Measurements from ENCODE around the gene RNF40.

The RNF40 gene

DNA sequence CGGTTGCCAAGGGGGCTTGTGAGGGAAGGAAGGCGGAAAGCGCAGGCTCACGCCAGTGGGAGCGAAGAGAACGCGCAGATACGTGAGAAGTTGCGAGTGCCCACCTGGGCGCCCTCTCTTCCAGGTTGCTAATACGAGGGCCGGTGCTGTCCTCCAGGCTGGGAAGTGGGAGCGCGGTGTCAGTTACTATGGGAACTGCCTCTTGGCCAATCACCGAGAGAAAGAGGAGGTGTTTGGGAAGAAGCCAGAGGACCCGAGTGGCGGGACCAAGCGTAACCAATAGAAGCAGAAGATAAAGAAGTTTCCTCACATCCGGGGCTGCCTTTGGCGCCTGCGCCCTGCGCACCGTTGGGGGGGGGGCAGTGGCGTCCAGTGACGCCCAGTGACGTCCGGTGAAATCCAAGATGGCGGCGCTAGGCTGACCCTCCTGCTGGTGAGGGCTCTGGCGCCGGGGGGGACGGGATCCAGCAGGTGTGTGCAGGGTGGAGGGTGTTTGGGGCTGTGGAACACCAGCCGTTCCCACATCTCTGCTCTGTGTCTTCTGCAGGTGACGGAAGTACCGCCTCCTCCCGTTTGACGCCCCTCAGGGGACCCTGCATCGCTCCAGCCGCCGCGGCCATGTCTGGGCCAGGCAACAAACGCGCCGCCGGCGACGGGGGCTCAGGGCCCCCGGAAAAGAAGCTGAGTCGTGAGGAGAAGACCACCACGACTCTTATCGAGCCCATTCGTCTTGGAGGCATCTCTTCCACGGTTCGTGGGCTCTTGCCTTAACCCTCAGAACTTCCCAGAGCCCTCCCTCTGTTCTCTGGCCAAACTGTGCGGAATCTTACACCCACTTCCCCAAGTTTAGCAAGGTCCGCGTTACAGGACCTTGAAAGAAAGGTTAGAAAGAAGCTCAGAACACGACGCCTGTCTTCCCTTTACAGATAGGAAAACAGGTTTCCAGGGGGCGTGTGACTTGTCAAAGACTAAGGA is at the start of gene RNF40, which contains the start of gene CFAP119:
TSS of gene RNF40 (plus strand) at position 395 of the 975 bp plus-strand sequence. CDS start at position 619, 224 bp downstream.
TSS of gene CFAP119 (minus strand) at position 135 of the 975 bp plus-strand sequence. CDS start 314 bp downstream, outside the sequence.
- DNase-seq: peak; percentile 82

DNA sequence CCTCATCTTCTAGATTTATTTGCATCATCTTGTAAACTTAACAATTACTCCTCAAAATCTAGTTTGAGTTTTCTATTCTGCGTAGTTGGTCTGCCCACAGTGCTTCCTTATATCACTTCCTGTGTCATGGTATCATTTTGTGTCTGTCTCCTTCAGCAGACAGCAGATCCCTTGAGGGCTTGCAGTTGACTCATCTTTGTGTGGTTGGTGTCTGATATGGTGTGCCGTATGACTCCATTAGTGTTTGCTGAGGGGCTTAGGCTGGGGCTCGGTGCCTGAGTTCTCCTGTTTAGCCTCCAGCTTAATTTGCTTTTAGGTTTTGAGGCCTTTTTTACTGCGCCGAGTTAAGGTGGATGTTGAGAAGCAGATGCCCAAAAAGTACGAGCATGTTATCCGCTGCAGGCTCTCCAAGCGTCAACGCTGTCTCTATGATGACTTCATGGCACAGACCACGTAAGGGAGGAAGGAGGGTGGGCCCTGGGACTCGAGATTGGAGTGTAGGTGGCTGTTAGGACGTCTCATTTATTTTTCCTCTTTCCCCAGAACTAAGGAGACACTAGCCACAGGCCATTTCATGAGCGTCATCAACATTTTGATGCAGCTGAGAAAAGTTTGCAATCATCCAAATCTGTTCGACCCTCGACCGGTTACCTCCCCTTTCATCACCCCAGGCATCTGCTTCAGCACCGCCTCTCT is 46.2 kb upstream of the RNF40 start:
- no peak for DNase-seq

DNA sequence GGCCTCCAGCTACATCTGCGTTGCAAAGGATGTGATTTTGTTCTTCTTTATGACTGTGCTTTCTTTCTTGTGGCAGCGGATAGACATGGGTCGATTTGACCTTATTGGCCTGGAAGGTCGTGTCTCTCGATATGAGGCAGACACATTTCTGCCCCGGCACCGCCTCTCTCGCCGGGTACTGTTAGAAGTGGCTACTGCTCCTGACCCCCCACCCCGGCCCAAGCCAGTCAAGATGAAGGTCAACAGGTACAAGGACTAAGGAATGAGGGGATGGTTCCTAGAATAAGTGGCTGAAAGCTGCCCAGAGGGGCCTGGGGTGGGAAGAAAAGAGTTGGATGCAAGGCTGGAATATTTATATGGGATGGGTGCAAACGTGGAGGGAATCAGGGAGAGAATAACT is 42.0 kb upstream of the RNF40 start:
- no peak for DNase-seq

GRCh38 chr16:30720694-30721093 is 41.4 kb upstream of the RNF40 start:
- DNase-seq: no peak

- DNase-seq: no peak
Measured at GRCh38 chr16:30721167-30721566, 41.0 kb upstream of the RNF40 start.

DNA sequence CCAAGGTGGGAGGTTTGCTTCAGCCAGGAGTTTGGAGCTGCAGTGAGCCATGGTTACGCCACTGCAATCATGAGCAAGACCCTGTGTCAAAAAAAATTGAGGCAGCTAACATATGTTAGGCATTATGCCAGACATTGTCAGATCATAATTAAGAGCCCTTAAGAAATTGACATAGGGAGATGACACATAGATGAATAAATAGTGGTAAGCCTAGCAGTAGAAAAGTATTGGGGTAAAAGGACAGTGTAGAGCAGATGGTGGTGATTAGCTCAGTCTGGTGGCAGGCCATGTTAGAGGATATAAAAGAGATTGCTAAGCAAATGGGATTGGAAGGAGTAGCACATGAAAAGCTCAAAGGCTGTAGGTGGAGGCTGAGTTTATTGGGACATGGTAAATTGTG is 40.5 kb upstream of the RNF40 start:
- DNase-seq: no peak

GRCh38 chr16:30722443-30722842 is 39.7 kb upstream of the RNF40 start:
- DNase-seq: no peak

GRCh38 chr16:30722916-30723315 is 39.2 kb upstream of the RNF40 start:
- DNase-seq: no peak

DNA sequence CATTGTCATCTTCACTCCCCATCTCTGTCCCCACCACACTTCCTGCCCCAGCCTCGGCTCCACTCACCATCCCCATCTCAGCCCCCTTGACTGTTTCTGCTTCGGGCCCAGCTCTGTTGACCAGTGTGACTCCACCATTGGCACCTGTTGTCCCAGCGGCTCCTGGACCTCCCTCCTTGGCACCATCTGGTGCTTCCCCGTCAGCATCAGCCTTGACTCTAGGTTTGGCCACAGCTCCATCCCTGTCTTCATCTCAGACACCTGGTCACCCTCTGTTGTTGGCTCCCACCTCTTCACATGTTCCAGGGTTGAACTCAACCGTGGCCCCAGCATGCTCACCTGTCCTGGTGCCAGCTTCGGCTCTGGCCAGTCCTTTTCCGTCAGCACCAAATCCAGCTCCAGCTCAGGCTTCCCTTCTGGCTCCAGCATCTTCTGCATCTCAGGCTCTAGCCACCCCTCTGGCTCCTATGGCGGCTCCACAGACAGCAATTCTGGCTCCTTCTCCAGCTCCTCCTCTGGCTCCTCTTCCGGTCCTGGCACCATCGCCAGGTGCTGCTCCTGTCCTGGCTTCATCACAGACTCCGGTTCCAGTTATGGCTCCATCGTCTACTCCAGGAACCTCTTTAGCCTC is 38.3 kb upstream of the RNF40 start:
- no peak for DNase-seq

GRCh38 chr16:30724641-30725417 is 37.3 kb upstream of the RNF40 start:
- DNase-seq: no peak

- DNase-seq: no peak
Measured at GRCh38 chr16:30725418-30725792, 36.7 kb upstream of the RNF40 start.

- DNase-seq: no peak
Measured at GRCh38 chr16:30728321-30728720, 33.8 kb upstream of the RNF40 start.

GRCh38 chr16:30728899-30729672 is 33.0 kb upstream of the RNF40 start:
- no peak for DNase-seq

- no peak for DNase-seq
Measured at GRCh38 chr16:30731411-30731810, 30.7 kb upstream of the RNF40 start.

GRCh38 chr16:30736995-30737793 is 24.9 kb upstream of the RNF40 start:
- no peak for DNase-seq

DNA sequence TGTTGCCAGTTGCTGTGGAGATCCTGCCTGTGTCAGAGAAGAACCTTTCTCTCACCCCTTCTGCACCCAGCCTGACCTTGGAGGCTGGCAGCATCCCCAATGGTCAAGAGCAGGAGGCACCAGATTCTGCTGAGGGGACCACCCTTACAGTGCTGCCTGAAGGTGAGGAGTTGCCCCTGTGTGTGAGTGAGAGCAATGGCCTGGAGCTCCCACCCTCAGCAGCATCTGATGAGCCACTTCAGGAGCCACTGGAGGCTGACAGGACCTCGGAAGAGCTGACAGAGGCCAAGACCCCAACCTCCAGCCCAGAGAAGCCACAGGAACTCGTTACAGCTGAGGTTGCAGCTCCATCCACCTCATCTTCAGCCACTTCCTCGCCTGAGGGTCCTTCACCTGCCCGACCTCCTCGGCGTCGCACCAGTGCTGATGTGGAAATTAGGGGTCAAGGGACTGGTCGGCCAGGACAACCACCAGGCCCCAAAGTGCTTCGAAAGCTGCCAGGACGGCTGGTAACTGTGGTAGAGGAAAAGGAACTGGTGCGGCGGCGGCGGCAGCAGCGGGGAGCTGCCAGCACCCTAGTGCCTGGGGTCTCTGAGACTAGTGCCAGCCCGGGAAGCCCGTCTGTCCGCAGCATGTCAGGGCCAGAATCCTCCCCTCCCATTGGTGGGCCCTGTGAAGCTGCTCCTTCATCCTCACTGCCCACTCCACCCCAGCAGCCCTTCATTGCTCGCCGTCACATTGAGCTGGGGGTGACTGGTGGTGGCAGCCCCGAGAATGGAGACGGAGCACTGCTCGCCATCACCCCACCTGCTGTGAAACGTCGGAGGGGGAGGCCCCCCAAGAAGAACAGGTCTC is 24.1 kb upstream of the RNF40 start:
- DNase-seq: no peak

DNA sequence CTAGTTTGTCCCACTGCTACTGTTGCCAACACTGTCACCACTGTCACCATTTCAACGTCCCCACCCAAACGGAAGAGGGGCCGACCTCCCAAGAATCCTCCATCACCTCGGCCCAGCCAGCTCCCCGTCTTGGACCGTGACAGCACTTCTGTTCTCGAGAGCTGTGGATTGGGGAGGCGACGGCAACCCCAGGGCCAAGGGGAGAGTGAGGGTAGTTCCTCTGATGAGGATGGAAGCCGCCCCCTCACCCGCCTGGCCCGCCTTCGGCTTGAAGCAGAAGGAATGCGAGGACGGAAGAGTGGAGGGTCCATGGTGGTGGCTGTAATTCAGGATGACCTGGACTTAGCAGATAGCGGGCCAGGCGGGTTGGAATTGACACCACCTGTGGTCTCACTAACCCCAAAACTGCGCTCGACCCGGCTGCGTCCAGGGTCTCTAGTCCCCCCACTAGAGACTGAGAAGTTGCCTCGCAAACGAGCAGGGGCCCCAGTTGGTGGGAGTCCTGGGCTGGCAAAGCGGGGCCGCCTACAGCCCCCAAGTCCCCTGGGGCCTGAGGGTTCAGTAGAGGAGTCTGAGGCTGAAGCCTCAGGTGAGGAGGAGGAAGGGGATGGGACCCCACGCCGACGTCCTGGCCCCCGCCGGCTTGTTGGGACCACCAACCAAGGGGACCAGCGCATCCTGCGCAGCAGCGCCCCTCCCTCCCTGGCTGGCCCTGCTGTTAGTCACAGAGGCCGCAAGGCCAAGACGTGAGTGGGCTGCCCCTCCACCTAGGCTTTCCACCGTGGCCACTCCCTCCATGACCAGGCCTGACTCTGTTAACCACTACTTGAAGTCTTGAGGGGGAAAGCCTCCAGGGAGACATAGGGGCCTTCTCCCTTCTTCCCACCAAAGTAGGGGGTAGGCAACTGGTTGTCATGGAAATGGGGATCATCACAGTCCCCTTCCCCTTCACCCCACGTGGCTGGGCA is 22.9 kb upstream of the RNF40 start:
- no peak for DNase-seq

GRCh38 chr16:30740364-30741251 is 21.5 kb upstream of the RNF40 start:
- no peak for DNase-seq
